OCI-LY3 (cell line): Measurements from ENCODE around the gene RXRA.

ENCODE experiments used
- EZH2phosphoT487 ChIP-seq: fragments of 200-600 bp; shearing (Covaris generic); IDR thresholded peaks from 2 replicates; pipeline ENCODE4 v1.6.1; 2018; ENCODE audit warnings: antibody characterized with exemption, mixed run types, low read depth
- TF ChIP-seq, protein P1 (sequence below): fragments of 200-600, 300-600 bp; sonication (generic); IDR thresholded peaks from 2 replicates; pipeline ENCODE4 v1.5.1; 2014; ENCODE audit warnings: antibody characterized with exemption, low read length, low read depth

DNA sequence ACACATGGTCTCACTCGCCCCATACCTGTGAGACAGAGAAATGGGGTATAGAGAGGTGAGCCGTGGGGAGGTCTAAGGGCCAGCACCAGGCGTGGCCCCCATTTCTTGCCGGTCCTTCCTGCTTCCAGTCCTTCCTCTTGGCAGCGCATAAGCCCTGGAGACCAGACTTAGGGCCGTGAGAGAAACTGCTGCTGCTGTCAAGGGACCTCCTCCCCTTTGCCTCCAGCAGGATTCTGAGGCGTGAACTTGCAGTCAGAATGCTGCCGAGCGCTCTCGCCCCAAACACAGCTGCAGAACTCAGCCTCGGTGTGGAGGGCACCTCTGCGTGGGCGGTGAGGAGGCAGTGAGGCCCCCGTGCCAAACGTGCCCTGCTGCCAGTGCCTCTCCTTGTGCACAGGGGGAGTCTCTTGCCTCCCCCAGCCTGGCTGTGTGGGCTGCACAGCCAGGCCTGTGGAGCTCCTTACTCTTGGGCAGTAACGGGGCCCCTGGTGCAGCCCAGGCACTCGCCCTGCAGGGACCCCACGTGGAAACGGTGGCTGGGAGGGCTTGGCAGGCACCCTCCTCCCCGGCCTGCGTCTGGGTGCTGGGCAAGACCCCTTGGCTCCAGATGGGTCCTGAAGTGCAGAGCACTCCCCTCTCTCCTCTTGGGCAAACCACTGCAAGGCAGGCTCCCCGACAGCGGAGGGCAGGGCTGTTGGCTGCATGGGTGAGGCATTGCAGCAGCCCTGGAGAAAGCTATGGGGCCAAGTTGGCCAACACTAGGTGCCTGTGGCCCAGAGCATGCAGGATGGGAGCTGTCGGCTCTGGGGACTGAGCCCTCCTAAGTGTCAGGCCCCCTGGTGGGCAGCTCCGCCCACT lies 85.4 kb downstream of the RXRA start:
- TF ChIP-seq, protein P1, sequence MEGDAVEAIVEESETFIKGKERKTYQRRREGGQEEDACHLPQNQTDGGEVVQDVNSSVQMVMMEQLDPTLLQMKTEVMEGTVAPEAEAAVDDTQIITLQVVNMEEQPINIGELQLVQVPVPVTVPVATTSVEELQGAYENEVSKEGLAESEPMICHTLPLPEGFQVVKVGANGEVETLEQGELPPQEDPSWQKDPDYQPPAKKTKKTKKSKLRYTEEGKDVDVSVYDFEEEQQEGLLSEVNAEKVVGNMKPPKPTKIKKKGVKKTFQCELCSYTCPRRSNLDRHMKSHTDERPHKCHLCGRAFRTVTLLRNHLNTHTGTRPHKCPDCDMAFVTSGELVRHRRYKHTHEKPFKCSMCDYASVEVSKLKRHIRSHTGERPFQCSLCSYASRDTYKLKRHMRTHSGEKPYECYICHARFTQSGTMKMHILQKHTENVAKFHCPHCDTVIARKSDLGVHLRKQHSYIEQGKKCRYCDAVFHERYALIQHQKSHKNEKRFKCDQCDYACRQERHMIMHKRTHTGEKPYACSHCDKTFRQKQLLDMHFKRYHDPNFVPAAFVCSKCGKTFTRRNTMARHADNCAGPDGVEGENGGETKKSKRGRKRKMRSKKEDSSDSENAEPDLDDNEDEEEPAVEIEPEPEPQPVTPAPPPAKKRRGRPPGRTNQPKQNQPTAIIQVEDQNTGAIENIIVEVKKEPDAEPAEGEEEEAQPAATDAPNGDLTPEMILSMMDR: no peak
- TF ChIP-seq EZH2phosphoT487: no peak
